Small intestine (tissue), 7 donors: ENCODE results near the gene AXL. TPM values are rescaled to one million over a fixed set of nuclear protein-coding genes. Genes with fewer than 3 reads are reported as not detected.

Source experiments
- DNase-seq, 2 donors: peaks; one replicate each; pipeline versions ENCODE4 v3.0.0 to v3.0.0-alpha.2; 2013
- FAIRE-seq: peaks from 2 replicates; lab custom pipeline; 2012; peaks lifted over from hg19 to GRCh38; lab: Jason Lieb, UNC
- H3K27ac ChIP-seq, 3 donors: one replicate each; pipeline ENCODE4 v1.5.1; 2013; ENCODE audit warnings: low read length in 2 of 3, mild to moderate bottlenecking in 2 of 3, control low read depth in 1 of 3, inconsistent platforms in 1 of 3, low read depth in 1 of 3, moderate library complexity in 1 of 3
- H3K27me3 ChIP-seq, 3 donors: one replicate each; pipeline ENCODE4 v1.6.1; 2013; ENCODE audit warnings: low read length in 3 of 3, inconsistent platforms in 1 of 3; ENCODE audit not compliant: control insufficient read depth in 3 of 3, insufficient read depth in 3 of 3
- H3K36me3 ChIP-seq, 3 donors: one replicate each; pipeline ENCODE4 v1.6.1; 2013; ENCODE audit warnings: low read length in 3 of 3, inconsistent platforms in 1 of 3, low read depth in 1 of 3, mild to moderate bottlenecking in 1 of 3, moderate library complexity in 1 of 3; ENCODE audit not compliant: control insufficient read depth in 3 of 3, insufficient read depth in 2 of 3
- H3K4me1 ChIP-seq, 3 donors: one replicate each; pipeline ENCODE4 v1.6.1; 2013; ENCODE audit warnings: low read length in 2 of 3, inconsistent platforms in 1 of 3, low read depth in 1 of 3, mild to moderate bottlenecking in 1 of 3, moderate library complexity in 1 of 3; ENCODE audit not compliant: control insufficient read depth in 3 of 3, insufficient read depth in 2 of 3
- H3K4me3 ChIP-seq, 3 donors: one replicate each; pipeline ENCODE4 v1.5.1; 2013; ENCODE audit warnings: low read length in 3 of 3, control low read depth in 1 of 3, inconsistent platforms in 1 of 3, low read depth in 1 of 3, mild to moderate bottlenecking in 1 of 3, moderate library complexity in 1 of 3
- H3K9me3 ChIP-seq, 2 donors: one replicate each; pipeline ENCODE4 v1.6.1; 2013; ENCODE audit warnings: low read depth in 1 of 2, low read length in 1 of 2; ENCODE audit not compliant: control insufficient read depth in 2 of 2, insufficient read depth in 1 of 2
- WGBS, 3 donors: extraction: QIAGEN DNeasy Blood & Tissue Kit; methylation state at CpG; one replicate each; pipeline ENCODE4 v1.1.7; 2013; 5-methylcytosine and 5-hydroxymethylcytosine counted together
- polyA plus RNA-seq, 4 donors: library from polyadenylated mRNA; stranded (reverse) in 3 of 4; unstranded in 1 of 4; fragments of 200-250 nt in 3 of 4; fragments of 120-200 nt in 1 of 4; gene quantifications; one replicate each; pipeline versions ENCODE4 v1.2.1 to v1.2.3, GENCODE V29; 2013
- donor health status: healthy with polysubstance abuse.
- donor health status: control.
- donor health status: control.
- donor health status: Bipolar disorder and iron deficiency.
- donor health status: healthy.

The AXL gene
- polyA plus RNA-seq, 4 donors, result 0.67 to 13.4 (median 7.1) TPM

DNA sequence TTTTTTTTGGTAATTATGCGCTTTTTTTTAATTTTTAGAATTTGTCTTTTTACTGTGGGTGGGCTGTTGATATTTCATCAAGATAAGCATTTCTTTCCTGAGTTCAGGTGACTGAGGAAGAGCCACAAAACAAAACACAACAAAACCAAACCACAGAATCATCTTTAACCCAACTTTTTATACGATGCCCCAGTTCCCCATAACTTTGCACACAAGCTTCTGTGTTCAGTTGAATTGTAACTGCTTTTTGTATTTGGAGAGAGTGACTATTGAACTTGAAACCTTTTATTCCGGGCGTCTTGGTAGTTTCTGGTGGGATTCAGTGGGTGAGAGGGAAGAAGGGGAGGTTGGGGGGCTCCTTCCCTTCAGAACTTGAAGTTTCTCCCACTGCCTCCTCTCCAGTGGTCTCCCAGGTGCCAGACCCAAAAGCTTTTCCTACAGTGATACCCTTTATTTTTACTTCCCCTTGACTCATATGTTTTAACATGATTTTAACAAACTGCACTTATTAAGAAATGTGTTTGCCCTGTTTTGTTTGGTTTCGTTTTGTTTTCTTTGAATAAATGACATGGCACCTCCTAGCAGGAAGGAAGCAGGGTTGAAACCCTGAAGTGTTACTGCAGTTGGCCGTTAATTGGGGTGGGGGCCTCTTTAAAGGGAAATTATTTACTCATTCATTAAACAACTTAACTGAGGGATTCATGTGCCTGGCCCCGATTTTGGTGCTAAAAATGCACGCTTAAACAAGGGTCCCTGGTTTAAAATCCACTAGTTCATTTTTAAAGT is 88.3 kb downstream of the AXL start:
- Histone ChIP-seq H3K4me3 (no peak overlapping the region), H3K4me1 (peaks cover 0 to 22% (median 8%) of the 10 kb centered on the region in 3 donors), H3K36me3 (peaks cover 19 to 55% (median 24%) of the 10 kb centered on the region in 3 donors), H3K9me3 (no peaks in the 10 kb centered on the region), H3K27ac (peak overlapping the region; percentile 71 to 97 (median 81)), H3K27me3 (no peaks in the 10 kb centered on the region)
- no peak for DNase-seq
- 47 to 68% (median 54%) methylated on average over 8 of the region's 8 CpGs for WGBS, 3 donors
- FAIRE-seq, result no peak

DNA sequence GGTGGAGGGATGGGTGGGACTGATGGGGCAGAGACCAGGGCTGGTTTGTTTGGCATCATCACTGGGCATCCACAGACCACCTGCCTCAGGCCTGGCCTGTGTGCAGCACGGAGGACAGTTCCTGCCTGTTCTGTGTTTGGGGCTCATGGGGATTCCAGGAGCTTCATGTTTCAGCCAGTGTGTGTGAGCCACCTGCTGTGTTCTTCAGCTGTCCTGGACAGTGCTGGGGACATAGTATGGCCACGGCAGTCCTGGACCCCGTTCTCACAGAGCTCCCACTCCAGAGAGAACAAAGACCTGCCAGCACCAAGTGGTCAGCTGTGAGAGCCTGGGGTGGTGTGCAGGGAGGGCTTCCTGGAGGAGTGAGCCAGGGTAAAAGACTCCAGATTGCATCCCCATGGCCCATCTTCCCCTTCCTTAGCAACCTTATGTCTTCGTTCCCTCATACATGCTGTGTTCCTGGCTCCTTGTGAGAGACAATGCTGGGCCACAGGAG is 89.0 kb downstream of the AXL start:
- FAIRE-seq (no peak), DNase-seq (no peak)
- no peaks in the 10 kb centered on the region for H3K27me3 ChIP-seq
- WGBS, 3 donors, result 41 to 44% (median 43%) methylated on average over 4 of the region's 4 CpGs
- H3K36me3 ChIP-seq, result peaks cover 16 to 55% (median 24%) of the 10 kb centered on the region in 3 donors
- H3K27ac ChIP-seq, result peak overlapping the region; percentile 71 to 97 (median 81)
- H3K9me3 ChIP-seq, result no peaks in the 10 kb centered on the region
- peaks cover 0 to 22% (median 8%) of the 10 kb centered on the region in 3 donors for H3K4me1 ChIP-seq
- H3K4me3 ChIP-seq, result no peak overlapping the region

DNA sequence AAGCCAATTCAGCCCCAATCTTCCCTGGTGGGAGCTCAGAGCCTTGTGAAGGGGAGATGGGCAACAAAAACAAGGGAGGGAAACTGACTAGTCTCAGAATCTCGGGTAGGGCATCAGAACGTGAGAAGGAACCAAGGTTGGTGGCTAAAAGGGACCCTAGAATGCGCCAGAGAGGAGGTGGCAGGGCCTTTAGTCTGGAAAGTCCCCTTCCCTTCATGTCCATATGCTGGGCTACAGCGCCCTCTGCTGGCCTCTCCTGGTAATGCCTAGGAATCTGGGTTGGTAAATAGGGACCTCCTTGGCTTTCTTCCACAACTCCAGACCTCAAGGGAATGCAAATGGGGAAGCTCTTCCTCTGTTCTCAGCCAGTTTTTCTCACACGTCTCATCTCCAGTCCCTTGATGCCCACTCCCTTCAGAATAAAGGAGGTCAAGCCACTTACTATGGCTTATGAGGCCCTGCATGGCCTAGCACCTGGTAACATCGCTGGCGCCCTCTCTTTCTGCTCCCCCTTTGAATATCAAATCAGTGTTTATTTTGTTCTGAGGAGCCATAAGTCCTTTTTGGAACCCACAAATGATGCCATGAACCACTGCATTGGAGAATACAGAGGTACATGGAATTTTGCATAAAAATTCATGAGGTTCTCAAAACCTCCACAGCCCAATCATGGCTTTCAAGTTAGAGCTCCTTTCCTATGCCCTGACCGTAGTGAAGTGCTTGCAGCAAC is 89.6 kb downstream of the AXL start:
- no peaks in the 10 kb centered on the region for H3K9me3 ChIP-seq
- 19 to 22% (median 20%) methylated on average over 8 of the region's 8 CpGs for WGBS, 3 donors
- H3K27me3 ChIP-seq, result no peaks in the 10 kb centered on the region
- DNase-seq (peak; percentile 88 to 94), FAIRE-seq (no peak)
- peak overlapping the region in 2 of 3 donors; percentile 69 to 77 for H3K4me3 ChIP-seq
- H3K4me1 ChIP-seq, result peaks cover 0 to 22% (median 8%) of the 10 kb centered on the region in 3 donors
- H3K27ac ChIP-seq, result peak overlapping the region; percentile 92 to 97 (median 94)
- H3K36me3 ChIP-seq, result peaks cover 21 to 55% (median 28%) of the 10 kb centered on the region in 3 donors

DNA sequence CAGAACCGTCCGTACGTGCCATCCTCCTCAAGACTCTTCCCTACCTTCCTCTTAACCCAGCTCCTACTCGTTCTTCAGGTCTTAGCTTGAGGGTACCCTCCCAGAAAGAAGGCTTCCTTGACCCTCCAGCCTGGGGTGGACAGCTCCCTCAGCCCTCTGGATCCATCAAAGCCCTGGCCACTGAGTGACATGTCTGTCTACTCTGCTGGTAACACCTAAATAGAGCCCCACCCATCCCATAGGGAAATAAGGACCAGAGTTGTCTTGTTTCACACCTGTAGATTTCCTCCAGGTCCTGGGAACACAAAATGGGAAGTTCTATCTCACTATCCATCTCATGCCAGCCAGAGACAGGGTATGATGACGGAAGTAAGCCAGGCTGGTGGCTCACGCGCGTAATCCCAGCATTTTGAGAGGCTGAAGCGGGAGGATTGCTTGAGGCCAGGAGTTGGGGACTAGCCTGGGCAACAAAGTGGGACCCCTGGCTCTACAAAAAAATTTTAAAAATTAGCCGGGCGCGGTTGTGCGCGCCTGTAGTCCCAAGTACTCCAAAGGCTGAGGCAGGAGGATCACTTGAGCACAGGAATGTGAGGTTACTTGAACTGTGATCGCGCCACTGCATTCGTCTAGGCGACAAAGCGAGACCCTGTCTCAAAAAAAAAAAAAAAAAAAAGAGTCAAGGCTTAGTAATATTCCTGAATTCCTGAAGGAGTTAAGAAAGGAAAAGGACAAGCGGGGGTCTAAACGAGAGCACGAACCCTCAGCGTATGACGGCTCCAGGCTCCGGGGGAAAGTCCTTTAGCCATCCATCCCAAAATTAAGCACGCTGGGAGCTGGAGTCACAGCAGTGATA is 90.4 kb downstream of the AXL start:
- Histone ChIP-seq H3K4me3 (peak overlapping the region; percentile 69 to 77 (median 69)), H3K4me1 (peaks cover 0 to 22% (median 8%) of the 10 kb centered on the region in 3 donors), H3K9me3 (no peaks in the 10 kb centered on the region), H3K27me3 (no peaks in the 10 kb centered on the region), H3K27ac (peak overlapping the region; percentile 92 to 97 (median 94)), H3K36me3 (peaks cover 17 to 54% (median 22%) of the 10 kb centered on the region in 3 donors)
- DNase-seq (peak in 1 of 2 donors; percentile 47), FAIRE-seq (no peak)
- 4 to 8% (median 7%) methylated on average over 26 of the region's 26 CpGs for WGBS, 3 donors

DNA sequence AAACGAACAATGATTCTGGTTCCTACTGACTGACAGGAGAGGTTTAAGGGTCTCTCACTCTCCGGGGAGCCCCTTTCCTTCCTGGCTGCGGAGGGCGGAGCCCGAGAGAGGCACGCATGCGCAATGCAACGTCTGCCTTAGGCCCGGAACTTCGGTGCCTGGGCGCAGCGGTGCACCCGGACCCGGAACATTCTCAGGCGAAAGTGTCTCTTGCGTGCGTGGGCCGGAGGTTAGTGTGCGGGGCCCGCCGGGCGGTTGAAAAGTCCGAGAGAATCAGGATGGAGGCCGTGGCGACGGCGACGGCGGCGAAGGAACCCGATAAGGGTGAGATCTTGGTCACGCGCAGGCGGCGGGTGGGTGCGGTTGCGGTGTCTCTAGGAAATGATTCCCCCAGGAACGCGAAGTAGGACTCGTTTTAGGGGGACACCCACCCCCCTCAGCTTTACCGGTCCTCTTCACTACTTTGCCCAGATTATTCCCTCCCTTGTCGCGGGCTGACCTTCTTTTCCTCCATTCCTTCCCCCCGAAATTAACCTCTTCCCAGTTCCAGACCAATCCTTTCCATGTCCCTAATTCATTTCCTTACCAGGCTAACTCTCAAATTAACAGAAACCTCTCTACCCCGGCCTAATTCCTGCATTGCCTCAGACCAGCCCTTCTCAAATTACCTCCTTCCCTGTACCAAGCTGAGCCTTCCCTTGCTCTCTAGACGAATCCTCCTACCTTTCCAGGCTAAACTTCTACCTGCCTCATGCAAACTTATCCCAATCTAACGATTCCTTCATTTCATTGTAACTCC is 91.2 kb downstream of the AXL start, which contains the start of gene CCDC97:
CCDC97 (plus strand) TSS at position 140 of the 799 bp plus-strand sequence; CDS start at position 279, 139 bp downstream.
- peak; percentile 88 to 96 for DNase-seq

DNA sequence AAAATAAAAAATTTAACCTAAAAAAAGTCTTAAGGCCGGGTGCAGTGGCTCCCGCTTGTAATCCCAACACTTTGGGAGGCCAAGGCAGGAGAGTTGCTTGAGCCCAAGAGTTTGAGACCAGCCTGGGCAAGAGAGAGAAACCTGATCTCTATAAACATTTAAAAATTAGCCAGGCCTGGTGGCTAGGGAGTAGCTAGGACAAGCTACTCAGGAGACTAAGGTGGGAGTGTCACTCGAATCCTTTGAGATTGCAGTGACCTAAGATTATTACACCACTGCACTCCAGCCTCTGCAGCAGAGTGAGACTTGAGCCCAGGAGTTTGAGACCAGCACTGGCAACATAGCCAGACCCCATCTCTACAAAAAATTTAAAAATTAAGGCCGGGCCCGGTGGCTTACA is 92.0 kb downstream of the AXL start:
- peaks cover 9 to 54% (median 11%) of the 10 kb centered on the region in 3 donors for H3K36me3 ChIP-seq
- H3K27ac ChIP-seq, result peak overlapping the region in 2 of 3 donors; percentile 92 to 97
- peak overlapping the region in 1 of 3 donors; percentile 69 for H3K4me3 ChIP-seq
- 38 to 54% (median 53%) methylated on average over 5 of the region's 5 CpGs for WGBS, 3 donors
- FAIRE-seq (no peak), DNase-seq (no peak)
- H3K4me1 ChIP-seq, result peaks cover 0 to 22% (median 8%) of the 10 kb centered on the region in 3 donors
- no peaks in the 10 kb centered on the region for H3K9me3 ChIP-seq
- no peaks in the 10 kb centered on the region for H3K27me3 ChIP-seq

More for the DNA sequence above, 91.2 kb downstream of the AXL start, which contains the start of gene CCDC97:
- Histone ChIP-seq H3K9me3 (no peaks in the 10 kb centered on the region), H3K4me1 (peaks cover 0 to 22% (median 8%) of the 10 kb centered on the region in 3 donors), H3K27ac (peak within 1 kb of the TSS; percentile 92 to 97 (median 94)), H3K4me3 (peak within 1 kb of the TSS; percentile 69 to 77 (median 69)), H3K27me3 (no peaks in the 10 kb centered on the region), H3K36me3 (peaks cover 16 to 54% (median 16%) of the 10 kb centered on the region in 3 donors)
- FAIRE-seq, result no peak
- 0 to 1% (median 0%) methylated on average over 41 to 47 of the region's 47 CpGs for WGBS, 3 donors
